Upper lobe of left lung (tissue), 4 donors: Measurements from ENCODE around the gene TSPAN5.

Experiments used
- EP300 ChIP-seq, 4 donors: sonication (generic); formaldehyde crosslinking; IDR thresholded peaks; one replicate each; pipeline ENCODE4 v1.5.1; 2017; ENCODE audit warnings: antibody characterized with exemption in 4 of 4, control low read depth in 2 of 4
- POLR2A ChIP-seq, 4 donors: fragments of 450-650 bp; IDR thresholded peaks; one replicate each; pipeline ENCODE4 v1.5.1; 2016 to 2017; ENCODE audit warnings: antibody characterized with exemption in 4 of 4, mild to moderate bottlenecking in 2 of 4
- POLR2AphosphoS5 ChIP-seq, 2 donors: sonication (generic); formaldehyde crosslinking; IDR thresholded peaks; one replicate each; pipeline ENCODE4 v1.5.1; 2017; ENCODE audit warnings: antibody characterized with exemption in 2 of 2
- TF ChIP-seq, protein P1 (sequence below), 6 experiments: fragments of 450-650 bp in 4 of 6; fragments of 200-600 bp in 2 of 6; sonication (generic) in 2 of 6; IDR thresholded peaks; one replicate each; pipeline ENCODE4 v1.5.1; 2016 to 2019; ENCODE audit warnings: antibody characterized with exemption in 6 of 6

DNA sequence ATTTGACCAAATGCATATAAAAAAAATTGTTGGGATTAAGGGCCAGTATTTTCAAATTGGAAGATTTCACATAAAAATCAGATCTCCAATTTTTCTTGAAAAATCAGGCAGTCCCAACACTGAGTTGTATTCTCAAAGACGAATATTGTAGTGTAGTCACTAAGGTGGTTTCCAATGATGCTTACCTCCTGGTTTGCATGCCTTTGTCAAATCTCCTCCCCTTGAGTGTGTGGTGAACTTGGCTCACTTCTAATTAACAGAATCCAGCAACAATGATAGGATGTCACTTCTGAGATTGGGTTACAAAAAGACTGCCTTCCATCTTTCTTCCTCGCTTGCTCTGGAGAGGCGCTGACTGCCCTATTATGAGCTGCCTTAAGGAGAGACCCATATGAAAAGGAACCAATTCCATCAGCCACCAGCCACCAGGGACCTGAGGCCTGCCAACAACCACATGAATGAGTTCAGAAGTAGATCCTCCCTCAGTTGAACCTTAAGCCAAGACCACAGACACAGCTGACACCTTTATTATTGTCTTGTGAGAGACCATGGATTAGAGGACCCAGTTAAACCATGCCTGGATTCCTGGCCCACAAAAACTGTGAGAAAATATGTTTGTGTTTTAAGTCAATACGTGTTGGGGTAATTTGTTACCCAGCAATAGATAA is 31.2 kb upstream of the TSPAN5 start:
- TF ChIP-seq EP300 (IDR thresholded peaks at IDR 0.05), result no peak
- TF ChIP-seq POLR2AphosphoS5 (IDR thresholded peaks at IDR 0.05), result no peak
- TF ChIP-seq, protein P1, sequence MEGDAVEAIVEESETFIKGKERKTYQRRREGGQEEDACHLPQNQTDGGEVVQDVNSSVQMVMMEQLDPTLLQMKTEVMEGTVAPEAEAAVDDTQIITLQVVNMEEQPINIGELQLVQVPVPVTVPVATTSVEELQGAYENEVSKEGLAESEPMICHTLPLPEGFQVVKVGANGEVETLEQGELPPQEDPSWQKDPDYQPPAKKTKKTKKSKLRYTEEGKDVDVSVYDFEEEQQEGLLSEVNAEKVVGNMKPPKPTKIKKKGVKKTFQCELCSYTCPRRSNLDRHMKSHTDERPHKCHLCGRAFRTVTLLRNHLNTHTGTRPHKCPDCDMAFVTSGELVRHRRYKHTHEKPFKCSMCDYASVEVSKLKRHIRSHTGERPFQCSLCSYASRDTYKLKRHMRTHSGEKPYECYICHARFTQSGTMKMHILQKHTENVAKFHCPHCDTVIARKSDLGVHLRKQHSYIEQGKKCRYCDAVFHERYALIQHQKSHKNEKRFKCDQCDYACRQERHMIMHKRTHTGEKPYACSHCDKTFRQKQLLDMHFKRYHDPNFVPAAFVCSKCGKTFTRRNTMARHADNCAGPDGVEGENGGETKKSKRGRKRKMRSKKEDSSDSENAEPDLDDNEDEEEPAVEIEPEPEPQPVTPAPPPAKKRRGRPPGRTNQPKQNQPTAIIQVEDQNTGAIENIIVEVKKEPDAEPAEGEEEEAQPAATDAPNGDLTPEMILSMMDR (IDR thresholded peaks at IDR 0.05), result no peak
- TF ChIP-seq POLR2A (IDR thresholded peaks at IDR 0.05), result no peak
